Lower lobe of right lung (tissue), 2 donors: Measurements from ENCODE around the gene SOCS7. TPM values are rescaled to one million over a fixed set of nuclear protein-coding genes. Genes with fewer than 3 reads are reported as not detected.

Source experiments
- ATAC-seq, 2 donors: fragments of 200-7000 bp; cut with Tn5 transposase; one replicate each; pipeline ENCODE4 v1.9.1; 2020 to 2022; ENCODE audit warnings: mild to moderate bottlenecking in 2 of 2, moderate library complexity in 2 of 2
- DNase-seq: peaks from one replicate; pipeline ENCODE4 v3.0.0-alpha.2; 2020
- H3K27ac ChIP-seq: fragments of 200-600 bp; one replicate; pipeline ENCODE4 v1.8.0; 2022
- H3K27me3 ChIP-seq: fragments of 200-600 bp; one replicate; pipeline ENCODE4 v1.8.0; 2022; ENCODE audit warnings: low read depth
- H3K36me3 ChIP-seq: fragments of 200-600 bp; one replicate; pipeline ENCODE4 v1.8.0; 2022; ENCODE audit warnings: mild to moderate bottlenecking
- H3K4me1 ChIP-seq: fragments of 200-600 bp; one replicate; pipeline ENCODE4 v1.8.0; 2022
- H3K4me3 ChIP-seq: fragments of 200-600 bp; one replicate; pipeline ENCODE4 v1.8.0; 2022; ENCODE audit warnings: mild to moderate bottlenecking
- H3K9me3 ChIP-seq: fragments of 200-600 bp; one replicate; pipeline ENCODE4 v1.8.0; 2022
- intact Hi-C: fragments of 100-400 bp; cut with DNase I; formaldehyde crosslinking; loops from one replicate; pipeline ENCODE4 v1.11.0; 2022
- total RNA-seq: library from RNA; stranded (reverse); fragmentation: NEBNext Ultra II Directional; extraction: Animal tissue kit (Norgen Biotek cat#: 25700); gene quantifications from one replicate; pipeline ENCODE4 v1.2.1, GENCODE V29; 2021
- TF ChIP-seq, protein P1 (sequence below): fragments of 200-600 bp; IDR thresholded peaks from one replicate; pipeline ENCODE4 v1.8.0; 2022; ENCODE audit warnings: antibody characterized with exemption, mild to moderate bottlenecking
- donor health status: DM: no; HTN: yes; CAD: no; lungs with severe emphysema.

The SOCS7 gene
- total RNA-seq, 1 donor from 2014 or later: 23.0 TPM

DNA sequence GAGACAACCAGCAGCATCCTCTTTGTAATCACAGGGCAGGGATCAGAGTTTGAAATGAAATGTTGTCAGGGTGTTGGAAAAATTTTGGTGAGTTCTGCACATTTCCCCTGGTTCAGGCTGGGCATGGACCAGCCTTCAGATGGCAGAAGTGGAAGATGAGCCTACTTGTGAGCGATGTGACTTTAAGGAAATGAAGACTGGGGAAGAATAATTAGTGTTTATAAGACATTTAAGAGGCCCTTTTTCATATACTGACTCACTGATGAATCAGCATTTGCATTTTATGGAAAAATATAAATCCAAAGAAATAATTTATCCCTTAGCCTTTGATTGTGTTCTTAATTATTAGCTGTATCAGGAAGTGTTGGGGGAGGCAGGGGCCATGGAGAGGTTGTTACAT is 28.7 kb upstream of the SOCS7 start:
- intact Hi-C loops: no loop called here
- no peak for DNase-seq
- Histone ChIP-seq H3K27me3 (no peaks in the 10 kb centered on the region), H3K9me3 (no peaks in the 10 kb centered on the region), H3K4me1 (peaks cover 24% of the 10 kb centered on the region), H3K27ac (no peak overlapping the region), H3K4me3 (no peak overlapping the region), H3K36me3 (peaks cover 46% of the 10 kb centered on the region)
- no peak for ATAC-seq
- TF ChIP-seq, protein P1, sequence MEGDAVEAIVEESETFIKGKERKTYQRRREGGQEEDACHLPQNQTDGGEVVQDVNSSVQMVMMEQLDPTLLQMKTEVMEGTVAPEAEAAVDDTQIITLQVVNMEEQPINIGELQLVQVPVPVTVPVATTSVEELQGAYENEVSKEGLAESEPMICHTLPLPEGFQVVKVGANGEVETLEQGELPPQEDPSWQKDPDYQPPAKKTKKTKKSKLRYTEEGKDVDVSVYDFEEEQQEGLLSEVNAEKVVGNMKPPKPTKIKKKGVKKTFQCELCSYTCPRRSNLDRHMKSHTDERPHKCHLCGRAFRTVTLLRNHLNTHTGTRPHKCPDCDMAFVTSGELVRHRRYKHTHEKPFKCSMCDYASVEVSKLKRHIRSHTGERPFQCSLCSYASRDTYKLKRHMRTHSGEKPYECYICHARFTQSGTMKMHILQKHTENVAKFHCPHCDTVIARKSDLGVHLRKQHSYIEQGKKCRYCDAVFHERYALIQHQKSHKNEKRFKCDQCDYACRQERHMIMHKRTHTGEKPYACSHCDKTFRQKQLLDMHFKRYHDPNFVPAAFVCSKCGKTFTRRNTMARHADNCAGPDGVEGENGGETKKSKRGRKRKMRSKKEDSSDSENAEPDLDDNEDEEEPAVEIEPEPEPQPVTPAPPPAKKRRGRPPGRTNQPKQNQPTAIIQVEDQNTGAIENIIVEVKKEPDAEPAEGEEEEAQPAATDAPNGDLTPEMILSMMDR: no peak

DNA sequence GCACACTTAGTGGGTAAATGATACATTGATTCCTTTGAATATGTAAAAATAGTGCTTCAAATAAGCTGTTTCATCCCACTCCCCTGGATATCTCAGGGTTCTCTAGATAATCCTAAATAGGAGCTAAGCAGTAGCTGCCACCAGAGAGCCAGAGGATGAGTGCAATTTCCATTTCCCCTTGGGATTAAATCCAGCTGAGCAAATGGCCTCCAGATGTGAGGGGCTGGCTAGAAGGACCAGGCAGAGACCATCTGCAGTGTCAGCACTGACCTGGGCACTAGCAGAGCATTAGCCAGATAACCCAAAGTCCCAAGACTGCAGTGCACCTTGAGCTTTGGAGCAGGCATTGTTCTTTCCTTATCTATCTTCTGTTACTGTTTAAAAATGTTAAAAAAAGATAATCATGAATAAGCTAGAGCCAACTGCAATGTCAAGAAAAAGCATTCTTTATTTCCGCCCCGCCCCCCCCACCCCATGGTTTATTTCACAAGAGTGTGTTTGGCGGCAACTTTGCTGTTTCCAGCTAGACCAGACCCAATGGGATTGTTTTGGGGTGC is 27.4 kb upstream of the SOCS7 start:
- H3K27ac ChIP-seq: no peak overlapping the region
- TF ChIP-seq, protein P1: no peak
- H3K4me1 ChIP-seq: peaks cover 24% of the 10 kb centered on the region
- no peaks in the 10 kb centered on the region for H3K9me3 ChIP-seq
- intact Hi-C loops: no loop called here
- H3K4me3 ChIP-seq: no peak overlapping the region
- DNase-seq (no peak), ATAC-seq (no peak)
- no peaks in the 10 kb centered on the region for H3K27me3 ChIP-seq
- peaks cover 43% of the 10 kb centered on the region for H3K36me3 ChIP-seq

DNA sequence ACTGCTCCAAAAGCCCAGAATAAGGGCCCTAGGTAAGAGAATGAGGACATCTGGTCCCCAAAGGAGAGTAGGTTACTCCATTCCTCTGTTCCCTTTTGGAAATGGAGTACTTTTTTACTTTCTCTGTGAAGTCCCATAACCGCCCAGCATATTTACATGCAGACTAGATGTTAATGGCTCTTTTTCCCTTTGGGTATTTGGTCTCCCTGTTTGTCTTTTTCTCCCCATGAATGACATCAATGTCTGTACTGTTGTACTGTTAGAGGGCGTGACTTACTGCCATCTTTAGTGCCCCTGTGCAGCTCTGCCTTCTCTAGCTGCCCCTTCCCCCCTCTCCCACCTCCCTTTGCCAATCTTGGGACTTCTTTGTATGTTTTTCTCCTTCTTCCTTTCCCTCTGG is 26.9 kb upstream of the SOCS7 start:
- TF ChIP-seq, protein P1: no peak
- DNase-seq (no peak), ATAC-seq (no peak)
- intact Hi-C loops: no loop called here
- Histone ChIP-seq H3K4me3 (no peak overlapping the region), H3K9me3 (no peaks in the 10 kb centered on the region), H3K27me3 (no peaks in the 10 kb centered on the region), H3K27ac (no peak overlapping the region), H3K36me3 (peaks cover 37% of the 10 kb centered on the region), H3K4me1 (peaks cover 24% of the 10 kb centered on the region)

DNA sequence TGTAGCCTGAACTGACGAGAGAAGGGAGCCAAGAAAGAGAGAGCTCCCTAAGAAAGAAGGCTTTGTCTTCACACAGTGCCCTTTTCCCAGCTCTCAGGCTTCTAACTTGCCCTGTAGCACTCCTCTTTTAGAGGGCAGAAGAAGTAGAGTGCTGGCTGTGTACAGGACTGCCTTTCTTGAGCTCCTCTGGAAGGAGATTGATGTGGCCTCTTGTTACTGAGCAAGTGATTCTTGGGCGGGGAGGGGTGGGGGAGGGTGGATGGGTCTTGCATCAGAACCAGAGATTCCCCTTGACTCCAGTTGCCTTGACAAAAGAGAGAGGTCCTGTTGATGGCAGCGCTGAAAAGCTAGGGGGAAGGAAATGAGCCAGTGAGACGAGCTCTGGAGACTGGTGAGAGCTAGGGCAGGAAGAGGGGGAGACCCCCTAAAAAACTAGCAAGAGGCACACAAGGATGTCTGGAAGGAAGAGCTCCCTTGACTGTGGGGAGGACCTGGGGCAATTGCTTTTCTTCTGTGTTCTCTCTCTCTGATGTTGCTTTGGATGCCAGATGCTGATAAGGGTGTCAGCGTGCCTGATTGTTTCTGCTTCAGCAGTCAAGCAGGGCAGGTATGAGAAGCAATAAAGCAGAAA is 26.3 kb upstream of the SOCS7 start:
- no peak overlapping the region for H3K27ac ChIP-seq
- no peaks in the 10 kb centered on the region for H3K9me3 ChIP-seq
- TF ChIP-seq, protein P1: no peak
- H3K36me3 ChIP-seq: peaks cover 35% of the 10 kb centered on the region
- ATAC-seq: no peak
- H3K4me1 ChIP-seq: peaks cover 24% of the 10 kb centered on the region
- no peak overlapping the region for H3K4me3 ChIP-seq
- no peak for DNase-seq
- intact Hi-C loops: no loop called here
- H3K27me3 ChIP-seq: no peaks in the 10 kb centered on the region

DNA sequence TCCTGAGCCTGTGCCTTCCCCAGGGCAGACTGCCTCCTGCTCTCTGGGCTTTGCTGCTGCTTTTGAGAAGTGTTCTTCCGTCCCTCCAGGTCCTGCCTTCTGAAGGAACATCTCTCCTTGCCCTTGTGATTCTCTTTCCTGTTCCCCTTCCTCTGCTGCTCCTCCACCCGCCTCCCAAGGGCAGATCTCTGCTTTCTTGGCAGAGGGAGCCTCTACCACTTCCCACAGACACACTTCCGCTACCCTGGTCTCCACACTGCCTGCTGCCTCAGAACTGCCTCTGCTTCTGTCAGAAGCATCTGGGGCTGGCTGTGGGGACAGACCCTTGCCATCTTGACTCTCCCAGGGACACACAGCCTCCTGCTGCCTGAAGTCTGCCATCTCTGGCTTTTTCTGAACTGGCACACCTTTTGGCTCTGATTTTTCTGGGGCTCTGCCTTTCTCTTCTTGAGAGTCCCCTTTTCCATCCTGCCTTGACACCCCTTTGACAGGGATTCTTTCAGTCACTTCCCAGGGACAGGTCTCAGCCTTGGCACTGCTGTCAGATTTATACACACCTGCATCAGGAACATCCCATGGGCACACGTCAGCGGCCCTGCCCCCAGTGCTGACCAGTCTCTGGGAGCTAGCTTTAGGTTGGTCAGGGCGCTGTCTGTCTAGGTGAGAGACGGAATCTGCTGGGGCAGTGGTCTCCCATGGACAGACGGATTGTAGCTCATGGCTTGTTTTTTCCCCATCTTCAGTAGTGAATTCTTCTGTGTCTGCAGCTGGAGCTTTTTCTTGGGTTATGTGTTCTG is 24.4 kb upstream of the SOCS7 start:
- H3K4me1 ChIP-seq: peaks cover 14% of the 10 kb centered on the region
- H3K9me3 ChIP-seq: no peaks in the 10 kb centered on the region
- no peaks in the 10 kb centered on the region for H3K27me3 ChIP-seq
- H3K36me3 ChIP-seq: peaks cover 18% of the 10 kb centered on the region
- no peak for DNase-seq
- no peak overlapping the region for H3K27ac ChIP-seq
- peak; percentile 25 to 53 for ATAC-seq
- no peak overlapping the region for H3K4me3 ChIP-seq
- TF ChIP-seq, protein P1: no peak
- intact Hi-C loops: no loop called here
